ENCODE measurements around the gene MGME1. TPM values are rescaled to one million over a fixed set of nuclear protein-coding genes. Genes with fewer than 3 reads are reported as not detected.

MGME1 gene
- total RNA-seq, 1 experiment from 2014 or later, result 15.1 TPM

GRCh38 chr20:17928211-17928611, 40.6 kb upstream of the MGME1 start:
- no TSS peak for BruUV-seq (replicated peaks)

GRCh38 chr20:17928633-17929311, 40.0 kb upstream of the MGME1 start:
- Histone ChIP-seq H3K27me3 (ENCODE audit: low read length) (no peaks in the 10 kb centered on the region), H4K20me1 (ENCODE audit: low read length) (no peaks in the 10 kb centered on the region), H3K9ac (ENCODE audit: low read length) (no peak overlapping the region), H2AFZ (ENCODE audit: low read length) (no peak overlapping the region), H3K9me2 (replicated peaks; ENCODE audit: low read length) (no peaks in the 10 kb centered on the region), H3K36me3 (ENCODE audit: low read depth, low read length) (no peaks in the 10 kb centered on the region), H3K79me2 (ENCODE audit: low read length) (no peaks in the 10 kb centered on the region), H3K4me3 (ENCODE audit: low read length) (no peak overlapping the region), H3F3A (ENCODE audit: low read length, unreplicated experiment) (no peaks in the 10 kb centered on the region), H3K4me2 (ENCODE audit: low read length) (no peak overlapping the region), H3K27ac (ENCODE audit: low read length) (no peak overlapping the region), H3K4me1 (ENCODE audit: insufficient read depth, low read length) (no peaks in the 10 kb centered on the region), H3K9me3 (ENCODE audit: low read length) (no peaks in the 10 kb centered on the region)
- no peak for DNase-seq
- CTCF ChIA-PET, result no interaction called here
- BruUV-seq (replicated peaks), result no TSS peak
- TF ChIP-seq EZH2phosphoT487 (IDR thresholded peaks at IDR 0.05; ENCODE audit: borderline replicate concordance, low read length) (no peak), EZH2 (IDR thresholded peaks at IDR 0.05; ENCODE audit: low read length, unreplicated experiment) (no peak), CTCF (conservative IDR thresholded peaks at IDR 0.05; ENCODE audit: low read depth, low read length) (no peak)
- intact Hi-C loops (cut with micrococcal nuclease), result no loop called here
- POLR2A ChIA-PET (ENCODE audit: unreplicated experiment), result no interaction called here
- peak; percentile 18 for ATAC-seq

More at GRCh38 chr20:17928211-17928611, 40.6 kb upstream of the MGME1 start:
- Histone ChIP-seq H3K36me3 (ENCODE audit: low read depth, low read length) (no peaks in the 10 kb centered on the region), H3K9me2 (replicated peaks; ENCODE audit: low read length) (no peaks in the 10 kb centered on the region), H3K9ac (ENCODE audit: low read length) (no peak overlapping the region), H3K27ac (ENCODE audit: low read length) (no peak overlapping the region), H3K4me3 (ENCODE audit: low read length) (no peak overlapping the region), H2AFZ (ENCODE audit: low read length) (no peak overlapping the region), H3K4me1 (ENCODE audit: insufficient read depth, low read length) (no peaks in the 10 kb centered on the region), H3K9me3 (ENCODE audit: low read length) (no peaks in the 10 kb centered on the region), H3K79me2 (ENCODE audit: low read length) (no peaks in the 10 kb centered on the region), H4K20me1 (ENCODE audit: low read length) (no peaks in the 10 kb centered on the region), H3K27me3 (ENCODE audit: low read length) (no peaks in the 10 kb centered on the region), H3K4me2 (ENCODE audit: low read length) (no peak overlapping the region), H3F3A (ENCODE audit: low read length, unreplicated experiment) (no peaks in the 10 kb centered on the region)
- no peak for DNase-seq
- intact Hi-C loops (cut with micrococcal nuclease), result no loop called here
- ChIA-PET CTCF (no interaction called here), POLR2A (ENCODE audit: unreplicated experiment) (no interaction called here)
- TF ChIP-seq EZH2phosphoT487 (IDR thresholded peaks at IDR 0.05; ENCODE audit: borderline replicate concordance, low read length) (no peak), EZH2 (IDR thresholded peaks at IDR 0.05; ENCODE audit: low read length, unreplicated experiment) (no peak), CTCF (conservative IDR thresholded peaks at IDR 0.05; ENCODE audit: low read depth, low read length) (no peak)
- no peak for ATAC-seq

- no peak for TF ChIP-seq CTCF (conservative IDR thresholded peaks at IDR 0.05; ENCODE audit: low read depth, low read length)
- no peak for TF ChIP-seq EZH2phosphoT487 (IDR thresholded peaks at IDR 0.05; ENCODE audit: borderline replicate concordance, low read length)
- TF ChIP-seq EZH2 (IDR thresholded peaks at IDR 0.05; ENCODE audit: low read length, unreplicated experiment), result no peak
- no peak overlapping the region for H3K27ac ChIP-seq (ENCODE audit: low read length)
- no peaks in the 10 kb centered on the region for H3K9me3 ChIP-seq (ENCODE audit: low read length)
- H4K20me1 ChIP-seq (ENCODE audit: low read length), result no peaks in the 10 kb centered on the region
- H3K27me3 ChIP-seq (ENCODE audit: low read length), result no peaks in the 10 kb centered on the region
- H3K9me2 ChIP-seq (replicated peaks; ENCODE audit: low read length), result no peaks in the 10 kb centered on the region
- no peaks in the 10 kb centered on the region for H3K4me1 ChIP-seq (ENCODE audit: insufficient read depth, low read length)
- H3K4me3 ChIP-seq (ENCODE audit: low read length), result no peak overlapping the region
- intact Hi-C loops (cut with micrococcal nuclease), result no loop called here
- BruUV-seq (replicated peaks), result no TSS peak
- no peak for ATAC-seq
- H3F3A ChIP-seq (ENCODE audit: low read length, unreplicated experiment), result no peaks in the 10 kb centered on the region
- H3K36me3 ChIP-seq (ENCODE audit: low read depth, low read length), result no peaks in the 10 kb centered on the region
- H3K79me2 ChIP-seq (ENCODE audit: low read length), result no peaks in the 10 kb centered on the region
- CTCF ChIA-PET, result no interaction called here
- POLR2A ChIA-PET (ENCODE audit: unreplicated experiment), result no interaction called here
- H2AFZ ChIP-seq (ENCODE audit: low read length), result no peak overlapping the region
- no peak overlapping the region for H3K4me2 ChIP-seq (ENCODE audit: low read length)
- no peak for DNase-seq
- H3K9ac ChIP-seq (ENCODE audit: low read length), result no peak overlapping the region
Observed at GRCh38 chr20:17931513-17931912, 37.3 kb upstream of the MGME1 start.
